WTC11 (cell line): ENCODE results near the gene SMPD1. TPM values are rescaled to one million over a fixed set of nuclear protein-coding genes. Genes with fewer than 3 reads are reported as not detected.

Experiments used
- ATAC-seq: fragments of 200-7000 bp; cut with Tn5 transposase; 2 replicates; pipeline ENCODE4 v1.10.0; 2021; ENCODE audit warnings: mild to moderate bottlenecking, moderate library complexity
- CTCF ChIA-PET: fragments of 300-600 bp; sonication (Branson Sonifier 250); formaldehyde crosslinking; loops from one replicate; lab custom pipeline; 2021; ENCODE audit warnings: antibody characterized with exemption; lab: Charles Lee
- POLR2A ChIA-PET: fragments of 350-600 bp; sonication (Branson Sonifier 250); formaldehyde crosslinking; loops from one replicate; lab custom pipeline; 2021; ENCODE audit warnings: antibody characterized with exemption; lab: Charles Lee
- DNase-seq: peaks from one replicate; pipeline ENCODE4 v3.0.0; 2021; ENCODE audit warnings: low spot score
- H3K27ac Mint-ChIP-seq: 2 replicates; pipeline ENCODE4 v1.8.0; 2021; ENCODE audit warnings: mixed read lengths
- H3K27me3 Mint-ChIP-seq: 2 replicates; pipeline ENCODE4 v1.8.0; 2021; ENCODE audit warnings: low read depth, mild to moderate bottlenecking, moderate library complexity, mixed read lengths
- H3K36me3 Mint-ChIP-seq: 2 replicates; pipeline ENCODE4 v1.8.0; 2021; ENCODE audit warnings: mixed read lengths
- H3K4me1 Mint-ChIP-seq: 2 replicates; pipeline ENCODE4 v1.8.0; 2022; ENCODE audit warnings: mixed read lengths
- H3K4me3 Mint-ChIP-seq: 2 replicates; pipeline ENCODE4 v1.8.0; 2021; ENCODE audit warnings: mild to moderate bottlenecking, moderate library complexity, mixed read lengths
- H3K9me3 Mint-ChIP-seq: 2 replicates; pipeline ENCODE4 v1.8.0; 2021; ENCODE audit warnings: mixed read lengths
- ATF6 ChIP-seq: sonication (generic); formaldehyde crosslinking; IDR thresholded peaks from 2 replicates; pipeline ENCODE4 v1.8.1; 2023; ENCODE audit warnings: mild to moderate bottlenecking, missing genetic modification reagents
- CTCF ChIP-seq: fragments of 200-600 bp; IDR thresholded peaks from 2 replicates; pipeline ENCODE4 v1.8.0; 2022; ENCODE audit warnings: antibody characterized with exemption
- EMX1 ChIP-seq: fragments of 250-450 bp; sonication (Bioruptor Pico); IDR thresholded peaks from 2 replicates; pipeline ENCODE4 v1.8.0; 2021; ENCODE audit warnings: mild to moderate bottlenecking
- ETV6 ChIP-seq: sonication (generic); formaldehyde crosslinking; IDR thresholded peaks from 2 replicates; pipeline ENCODE4 v1.8.1; 2022; ENCODE audit warnings: mild to moderate bottlenecking, missing genetic modification reagents
- FOXP4 ChIP-seq: sonication (generic); formaldehyde crosslinking; IDR thresholded peaks from 2 replicates; pipeline ENCODE4 v1.8.0; 2022; ENCODE audit warnings: mild to moderate bottlenecking, missing genetic modification reagents
- GTF2I ChIP-seq: fragments of 250-450 bp; sonication (Bioruptor Pico); conservative IDR thresholded peaks from 2 replicates; pipeline ENCODE4 v1.4.0; 2021; ENCODE audit warnings: mild to moderate bottlenecking
- MAX ChIP-seq: sonication (generic); formaldehyde crosslinking; IDR thresholded peaks from 2 replicates; pipeline ENCODE4 v1.8.0; 2022; ENCODE audit warnings: mild to moderate bottlenecking, missing genetic modification reagents
- NR2C2 ChIP-seq: sonication (generic); formaldehyde crosslinking; IDR thresholded peaks from 2 replicates; pipeline ENCODE4 v1.8.0; 2022; ENCODE audit warnings: mild to moderate bottlenecking, missing genetic modification reagents
- SMAD3 ChIP-seq: sonication (generic); formaldehyde crosslinking; IDR thresholded peaks from 2 replicates; pipeline ENCODE4 v1.8.0; 2022; ENCODE audit warnings: missing genetic modification reagents, mild to moderate bottlenecking, borderline replicate concordance
- SMAD4 ChIP-seq: sonication (generic); formaldehyde crosslinking; IDR thresholded peaks from 2 replicates; pipeline ENCODE4 v1.8.0; 2022; ENCODE audit warnings: mild to moderate bottlenecking, missing genetic modification reagents
- TEAD1 ChIP-seq: sonication (generic); formaldehyde crosslinking; IDR thresholded peaks from 2 replicates; pipeline ENCODE4 v1.8.0; 2022; ENCODE audit warnings: mild to moderate bottlenecking, missing genetic modification reagents
- ZNF317 ChIP-seq: sonication (generic); formaldehyde crosslinking; IDR thresholded peaks from 2 replicates; pipeline ENCODE4 v1.8.1; 2023; ENCODE audit warnings: low read depth, mild to moderate bottlenecking, moderate library complexity, missing genetic modification reagents, borderline replicate concordance
- ZNF396 ChIP-seq: fragments of 250-450 bp; sonication (Bioruptor Pico); IDR thresholded peaks from 2 replicates; pipeline ENCODE4 v1.8.0; 2021; ENCODE audit warnings: mild to moderate bottlenecking, moderate library complexity, borderline replicate concordance
- ZNF671 ChIP-seq: fragments of 250-450 bp; sonication (Bioruptor Pico); IDR thresholded peaks from 2 replicates; pipeline ENCODE4 v1.8.0; 2021; ENCODE audit warnings: mild to moderate bottlenecking
- ZSCAN18 ChIP-seq: fragments of 250-450 bp; sonication (Bioruptor Pico); IDR thresholded peaks from 2 replicates; pipeline ENCODE4 v2.1.2; 2022; ENCODE audit warnings: mild to moderate bottlenecking, moderate library complexity
- total RNA-seq: library from RNA; stranded (reverse); gene quantifications from 3 replicates; pipeline ENCODE4 v1.2.3, GENCODE V29; 2021
- TF ChIP-seq, protein P1 (sequence below): fragments of 250-450 bp; sonication (Bioruptor Pico); IDR thresholded peaks from 2 replicates; pipeline ENCODE4 v1.9.0; 2021; ENCODE audit warnings: mild to moderate bottlenecking
- TF ChIP-seq, protein P2 (sequence below): sonication (generic); formaldehyde crosslinking; IDR thresholded peaks from 2 replicates; pipeline ENCODE4 v1.8.1; 2022; ENCODE audit warnings: mild to moderate bottlenecking, missing genetic modification reagents, moderate library complexity, borderline replicate concordance

The SMPD1 gene
- total RNA-seq, 1 experiment from 2014 or later: 4.4 TPM

- H3K36me3 Mint-ChIP-seq: no peaks in the 10 kb centered on the region
- H3K27ac Mint-ChIP-seq: no peak overlapping the region
- H3K4me1 Mint-ChIP-seq: peaks cover 5% of the 10 kb centered on the region
- no peak overlapping the region for H3K4me3 Mint-ChIP-seq
- DNase-seq (peak; percentile 82), ATAC-seq (peak; percentile 99)
- no peaks in the 10 kb centered on the region for H3K27me3 Mint-ChIP-seq
- CTCF ChIA-PET: interaction anchor here (0.6 to 5.5 kb wide), 71 partner anchors 9 to 667 kb away, joined by 3 to 160 read pairs (median 6); partner anchors contain the start of genes APBB1, CAVIN3, CCKBR and CNGA4
- POLR2A ChIA-PET: interaction anchor here (0.5 to 2.0 kb wide), 3 partner anchors 30 to 522 kb away, joined by 3 to 8 read pairs (median 7); partner anchors contain the start of gene CAVIN3
- H3K9me3 Mint-ChIP-seq: no peaks in the 10 kb centered on the region
- peak; percentile 49; the same call in 1 of the 2 replicates for TF ChIP-seq ETV6
- TF ChIP-seq, protein P1, sequence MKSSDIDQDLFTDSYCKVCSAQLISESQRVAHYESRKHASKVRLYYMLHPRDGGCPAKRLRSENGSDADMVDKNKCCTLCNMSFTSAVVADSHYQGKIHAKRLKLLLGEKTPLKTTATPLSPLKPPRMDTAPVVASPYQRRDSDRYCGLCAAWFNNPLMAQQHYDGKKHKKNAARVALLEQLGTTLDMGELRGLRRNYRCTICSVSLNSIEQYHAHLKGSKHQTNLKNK: no peak
- peak; percentile 97 for TF ChIP-seq CTCF
- TF ChIP-seq, protein P2, sequence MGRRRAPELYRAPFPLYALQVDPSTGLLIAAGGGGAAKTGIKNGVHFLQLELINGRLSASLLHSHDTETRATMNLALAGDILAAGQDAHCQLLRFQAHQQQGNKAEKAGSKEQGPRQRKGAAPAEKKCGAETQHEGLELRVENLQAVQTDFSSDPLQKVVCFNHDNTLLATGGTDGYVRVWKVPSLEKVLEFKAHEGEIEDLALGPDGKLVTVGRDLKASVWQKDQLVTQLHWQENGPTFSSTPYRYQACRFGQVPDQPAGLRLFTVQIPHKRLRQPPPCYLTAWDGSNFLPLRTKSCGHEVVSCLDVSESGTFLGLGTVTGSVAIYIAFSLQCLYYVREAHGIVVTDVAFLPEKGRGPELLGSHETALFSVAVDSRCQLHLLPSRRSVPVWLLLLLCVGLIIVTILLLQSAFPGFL: no peak
- no peak for TF ChIP-seq ZSCAN18 (CRISPR knock-in tag)
- TF ChIP-seq TEAD1 (CRISPR knock-in tag): no peak
- TF ChIP-seq SMAD3 (CRISPR knock-in tag): no peak
- no peak for TF ChIP-seq NR2C2
- TF ChIP-seq FOXP4 (CRISPR knock-in tag): no peak
- 0 out of 2 replicates have a peak, but pooled peaks have one; percentile 7 for TF ChIP-seq MAX (CRISPR knock-in tag)
Measured at GRCh38 chr11:6353367-6353987, 36.8 kb upstream of the SMPD1 start.

- DNase-seq (no peak), ATAC-seq (no peak)
- CTCF ChIA-PET: interaction anchor here (0.7 to 5.5 kb wide), 14 partner anchors 8 to 361 kb away, joined by 3 to 160 read pairs (median 18); partner anchors contain the start of genes APBB1, CAVIN3 and CCKBR
- POLR2A ChIA-PET: interaction anchor here (0.8 to 2.0 kb wide), 2 partner anchors 8 to 32 kb away, joined by 3 to 7 read pairs; no protein-coding TSS in a partner anchor
- TF ChIP-seq SMAD3 (CRISPR knock-in tag) (no peak), ZNF317 (no peak)
- Mint-ChIP-seq H3K4me3 (no peak overlapping the region), H3K36me3 (no peaks in the 10 kb centered on the region), H3K9me3 (no peaks in the 10 kb centered on the region), H3K4me1 (peaks cover 5% of the 10 kb centered on the region), H3K27me3 (no peaks in the 10 kb centered on the region), H3K27ac (no peak overlapping the region)
Measured at GRCh38 chr11:6354651-6355485, 35.4 kb upstream of the SMPD1 start.

DNA sequence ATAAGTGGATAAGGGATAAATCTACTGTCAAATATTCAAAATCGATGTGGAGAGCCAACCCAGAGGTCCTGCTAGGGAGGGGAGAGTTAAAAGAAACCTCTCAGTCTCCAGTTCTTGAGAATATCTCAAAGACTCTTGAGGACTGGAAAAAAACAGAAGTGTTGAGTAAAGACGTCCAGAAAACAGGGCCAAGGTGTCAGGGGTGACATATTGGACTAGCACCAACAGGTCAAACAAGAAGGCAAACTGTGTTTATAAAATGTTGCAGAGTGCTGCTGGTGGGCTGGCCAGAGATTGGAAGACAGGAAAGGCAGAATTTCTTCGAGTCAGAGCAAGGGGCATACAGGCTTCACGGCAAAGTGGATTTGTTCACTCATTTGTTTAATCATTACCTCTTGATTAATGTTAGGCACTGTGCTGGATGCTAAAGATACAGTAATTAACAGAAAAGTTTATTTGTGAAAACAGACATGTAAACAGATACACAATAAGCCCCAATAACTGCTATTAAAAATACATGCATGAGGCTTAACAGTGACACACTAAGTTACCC, 33.7 kb upstream of the SMPD1 start:
- Mint-ChIP-seq H3K27me3 (no peaks in the 10 kb centered on the region), H3K4me3 (no peak overlapping the region), H3K36me3 (no peaks in the 10 kb centered on the region), H3K27ac (no peak overlapping the region), H3K4me1 (peaks cover 5% of the 10 kb centered on the region), H3K9me3 (no peaks in the 10 kb centered on the region)
- ATAC-seq: no peak
- POLR2A ChIA-PET: no interaction called here
- DNase-seq: no peak
- CTCF ChIA-PET: no interaction called here
- TF ChIP-seq SMAD4 (CRISPR knock-in tag): no peak
- TF ChIP-seq ZNF396 (CRISPR knock-in tag): no peak
- TF ChIP-seq ZNF671 (CRISPR knock-in tag): no peak
- no peak for TF ChIP-seq ATF6
- TF ChIP-seq ZSCAN18 (CRISPR knock-in tag): no peak
- no peak for TF ChIP-seq EMX1
- no peak for TF ChIP-seq GTF2I (CRISPR knock-in tag)
